ENCODE data around the gene ANKRD37.

The ANKRD37 gene

GRCh38 chr4:185392156-185392555 lies 4.5 kb upstream of the ANKRD37 start:
- H3K27ac ChIP-seq (ENCODE audit: insufficient read depth, low read length, poor library complexity, severe bottlenecking): no peak overlapping the region
- no peaks in the 10 kb centered on the region for H3K9me3 ChIP-seq (ENCODE audit: control insufficient read depth, low read length)
- H3K27me3 ChIP-seq (replicated peaks; ENCODE audit: control insufficient read depth, insufficient read depth, low read length, poor library complexity, severe bottlenecking): no peaks in the 10 kb centered on the region
- no peak for DNase-seq
- H3K4me1 ChIP-seq (ENCODE audit: control insufficient read depth, insufficient read depth, low read length, poor library complexity, severe bottlenecking): peaks cover 18% of the 10 kb centered on the region
- no peak overlapping the region for H3K4me3 ChIP-seq (ENCODE audit: insufficient read depth, low read depth, low read length, poor library complexity, severe bottlenecking)
- H3K36me3 ChIP-seq (ENCODE audit: control insufficient read depth, insufficient read depth, low read length): no peaks in the 10 kb centered on the region

- Histone ChIP-seq H3K4me1 (ENCODE audit: control insufficient read depth, insufficient read depth, low read length, poor library complexity, severe bottlenecking) (peaks cover 18% of the 10 kb centered on the region), H3K4me3 (ENCODE audit: insufficient read depth, low read depth, low read length, poor library complexity, severe bottlenecking) (peak overlapping the region; percentile 85), H3K27ac (ENCODE audit: insufficient read depth, low read length, poor library complexity, severe bottlenecking) (peak overlapping the region; percentile 94), H3K9me3 (ENCODE audit: control insufficient read depth, low read length) (no peaks in the 10 kb centered on the region), H3K36me3 (ENCODE audit: control insufficient read depth, insufficient read depth, low read length) (peaks cover 4% of the 10 kb centered on the region), H3K27me3 (replicated peaks; ENCODE audit: control insufficient read depth, insufficient read depth, low read length, poor library complexity, severe bottlenecking) (no peaks in the 10 kb centered on the region)
- DNase-seq: no peak
Observed at GRCh38 chr4:185394568-185395237, 1.9 kb upstream of the ANKRD37 start.

GRCh38 chr4:185395238-185395955 lies 1.2 kb upstream of the ANKRD37 start, which contains the start of gene LRP2BP:
LRP2BP (minus strand) TSS chr4:185395924; CDS start chr4:185378186, 17,738 bp downstream.
- H3K4me1 ChIP-seq (ENCODE audit: control insufficient read depth, insufficient read depth, low read length, poor library complexity, severe bottlenecking): peaks cover 18% of the 10 kb centered on the region
- DNase-seq: no peak
- no peaks in the 10 kb centered on the region for H3K9me3 ChIP-seq (ENCODE audit: control insufficient read depth, low read length)
- peak within 1 kb of the TSS; percentile 85 for H3K4me3 ChIP-seq (ENCODE audit: insufficient read depth, low read depth, low read length, poor library complexity, severe bottlenecking)
- H3K27me3 ChIP-seq (replicated peaks; ENCODE audit: control insufficient read depth, insufficient read depth, low read length, poor library complexity, severe bottlenecking): no peaks in the 10 kb centered on the region
- peaks cover 10% of the 10 kb centered on the region for H3K36me3 ChIP-seq (ENCODE audit: control insufficient read depth, insufficient read depth, low read length)
- peak within 1 kb of the TSS; percentile 94 for H3K27ac ChIP-seq (ENCODE audit: insufficient read depth, low read length, poor library complexity, severe bottlenecking)

GRCh38 chr4:185395956-185396723 lies 501 bp upstream of the ANKRD37 start:
- peak; percentile 93 to 95 (median 93) for DNase-seq
- Histone ChIP-seq H3K4me1 (ENCODE audit: control insufficient read depth, insufficient read depth, low read length, poor library complexity, severe bottlenecking) (peaks cover 18% of the 10 kb centered on the region), H3K36me3 (ENCODE audit: control insufficient read depth, insufficient read depth, low read length) (peaks cover 17% of the 10 kb centered on the region), H3K4me3 (ENCODE audit: insufficient read depth, low read depth, low read length, poor library complexity, severe bottlenecking) (peak overlapping the region; percentile 85), H3K27me3 (replicated peaks; ENCODE audit: control insufficient read depth, insufficient read depth, low read length, poor library complexity, severe bottlenecking) (no peaks in the 10 kb centered on the region), H3K9me3 (ENCODE audit: control insufficient read depth, low read length) (no peaks in the 10 kb centered on the region), H3K27ac (ENCODE audit: insufficient read depth, low read length, poor library complexity, severe bottlenecking) (peak overlapping the region; percentile 94)

GRCh38 chr4:185398618-185399017 lies 2.0 kb downstream of the ANKRD37 start:
- DNase-seq: no peak
- Histone ChIP-seq H3K4me1 (ENCODE audit: control insufficient read depth, insufficient read depth, low read length, poor library complexity, severe bottlenecking) (peaks cover 18% of the 10 kb centered on the region), H3K27ac (ENCODE audit: insufficient read depth, low read length, poor library complexity, severe bottlenecking) (no peak overlapping the region), H3K9me3 (ENCODE audit: control insufficient read depth, low read length) (no peaks in the 10 kb centered on the region), H3K27me3 (replicated peaks; ENCODE audit: control insufficient read depth, insufficient read depth, low read length, poor library complexity, severe bottlenecking) (no peaks in the 10 kb centered on the region), H3K36me3 (ENCODE audit: control insufficient read depth, insufficient read depth, low read length) (peaks cover 32% of the 10 kb centered on the region), H3K4me3 (ENCODE audit: insufficient read depth, low read depth, low read length, poor library complexity, severe bottlenecking) (no peak overlapping the region)

GRCh38 chr4:185399466-185399865 lies 2.8 kb downstream of the ANKRD37 start:
- Histone ChIP-seq H3K27ac (ENCODE audit: insufficient read depth, low read length, poor library complexity, severe bottlenecking) (no peak overlapping the region), H3K9me3 (ENCODE audit: control insufficient read depth, low read length) (no peaks in the 10 kb centered on the region), H3K4me3 (ENCODE audit: insufficient read depth, low read depth, low read length, poor library complexity, severe bottlenecking) (no peak overlapping the region), H3K36me3 (ENCODE audit: control insufficient read depth, insufficient read depth, low read length) (peaks cover 32% of the 10 kb centered on the region), H3K4me1 (ENCODE audit: control insufficient read depth, insufficient read depth, low read length, poor library complexity, severe bottlenecking) (peaks cover 15% of the 10 kb centered on the region), H3K27me3 (replicated peaks; ENCODE audit: control insufficient read depth, insufficient read depth, low read length, poor library complexity, severe bottlenecking) (no peaks in the 10 kb centered on the region)
- DNase-seq: no peak

GRCh38 chr4:185404031-185404430 lies 7.4 kb downstream of the ANKRD37 start:
- Histone ChIP-seq H3K27ac (ENCODE audit: insufficient read depth, low read length, poor library complexity, severe bottlenecking) (no peak overlapping the region), H3K4me3 (ENCODE audit: insufficient read depth, low read depth, low read length, poor library complexity, severe bottlenecking) (no peak overlapping the region), H3K36me3 (ENCODE audit: control insufficient read depth, insufficient read depth, low read length) (peaks cover 45% of the 10 kb centered on the region), H3K9me3 (ENCODE audit: control insufficient read depth, low read length) (no peaks in the 10 kb centered on the region), H3K4me1 (ENCODE audit: control insufficient read depth, insufficient read depth, low read length, poor library complexity, severe bottlenecking) (no peaks in the 10 kb centered on the region), H3K27me3 (replicated peaks; ENCODE audit: control insufficient read depth, insufficient read depth, low read length, poor library complexity, severe bottlenecking) (no peaks in the 10 kb centered on the region)
- DNase-seq: no peak

GRCh38 chr4:185405296-185405999 lies 8.8 kb downstream of the ANKRD37 start:
- H3K27me3 ChIP-seq (replicated peaks; ENCODE audit: control insufficient read depth, insufficient read depth, low read length, poor library complexity, severe bottlenecking): no peaks in the 10 kb centered on the region
- H3K4me3 ChIP-seq (ENCODE audit: insufficient read depth, low read depth, low read length, poor library complexity, severe bottlenecking): no peak overlapping the region
- H3K9me3 ChIP-seq (ENCODE audit: control insufficient read depth, low read length): no peaks in the 10 kb centered on the region
- no peak overlapping the region for H3K27ac ChIP-seq (ENCODE audit: insufficient read depth, low read length, poor library complexity, severe bottlenecking)
- DNase-seq: no peak
- H3K4me1 ChIP-seq (ENCODE audit: control insufficient read depth, insufficient read depth, low read length, poor library complexity, severe bottlenecking): no peaks in the 10 kb centered on the region
- peaks cover 35% of the 10 kb centered on the region for H3K36me3 ChIP-seq (ENCODE audit: control insufficient read depth, insufficient read depth, low read length)

GRCh38 chr4:185408432-185408831 lies 11.8 kb downstream of the ANKRD37 start:
- no peaks in the 10 kb centered on the region for H3K4me1 ChIP-seq (ENCODE audit: control insufficient read depth, insufficient read depth, low read length, poor library complexity, severe bottlenecking)
- no peak for DNase-seq
- no peaks in the 10 kb centered on the region for H3K9me3 ChIP-seq (ENCODE audit: control insufficient read depth, low read length)
- H3K27ac ChIP-seq (ENCODE audit: insufficient read depth, low read length, poor library complexity, severe bottlenecking): no peak overlapping the region
- H3K27me3 ChIP-seq (replicated peaks; ENCODE audit: control insufficient read depth, insufficient read depth, low read length, poor library complexity, severe bottlenecking): no peaks in the 10 kb centered on the region
- H3K36me3 ChIP-seq (ENCODE audit: control insufficient read depth, insufficient read depth, low read length): peaks cover 17% of the 10 kb centered on the region
- H3K4me3 ChIP-seq (ENCODE audit: insufficient read depth, low read depth, low read length, poor library complexity, severe bottlenecking): no peak overlapping the region
